ENCODE data around the gene CHST11.

The CHST11 gene

GRCh38 chr12:104529130-104529874 lies 72.6 kb downstream of the CHST11 start:
- Histone ChIP-seq H3K4me3 (ENCODE audit: insufficient read depth, low read length, poor library complexity, severe bottlenecking) (no peak overlapping the region), H3K36me3 (ENCODE audit: low read length) (no peaks in the 10 kb centered on the region), H3F3A (ENCODE audit: insufficient read depth) (no peaks in the 10 kb centered on the region), H3K9ac (ENCODE audit: low read length) (no peak overlapping the region), H2AFZ (ENCODE audit: low read depth, low read length, severe bottlenecking) (no peak overlapping the region), H4K20me1 (ENCODE audit: low read depth, low read length) (no peaks in the 10 kb centered on the region), H3K9me3 (ENCODE audit: insufficient read depth, low read length) (no peaks in the 10 kb centered on the region), H3K4me2 (ENCODE audit: low read depth, low read length, poor library complexity, severe bottlenecking) (no peak overlapping the region), H3K27ac (ENCODE audit: low read depth, low read length) (no peak overlapping the region), H3K9me2 (replicated peaks; ENCODE audit: insufficient read depth, low read length) (no peaks in the 10 kb centered on the region), H3K79me2 (ENCODE audit: insufficient read depth, low read length) (no peaks in the 10 kb centered on the region), H3K27me3 (ENCODE audit: low read length) (no peaks in the 10 kb centered on the region)
- no peak for TF ChIP-seq CTCF (IDR thresholded peaks at IDR 0.05; ENCODE audit: insufficient read depth, low read length, poor library complexity, severe bottlenecking)

GRCh38 chr12:104532636-104533035 lies 75.9 kb downstream of the CHST11 start:
- Histone ChIP-seq H3K9ac (ENCODE audit: low read length) (no peak overlapping the region), H3K79me2 (ENCODE audit: insufficient read depth, low read length) (no peaks in the 10 kb centered on the region), H3K27ac (ENCODE audit: low read depth, low read length) (no peak overlapping the region), H4K20me1 (ENCODE audit: low read depth, low read length) (no peaks in the 10 kb centered on the region), H2AFZ (ENCODE audit: low read depth, low read length, severe bottlenecking) (no peak overlapping the region), H3K9me3 (ENCODE audit: insufficient read depth, low read length) (no peaks in the 10 kb centered on the region), H3K36me3 (ENCODE audit: low read length) (no peaks in the 10 kb centered on the region), H3K4me3 (ENCODE audit: insufficient read depth, low read length, poor library complexity, severe bottlenecking) (no peak overlapping the region), H3F3A (ENCODE audit: insufficient read depth) (no peaks in the 10 kb centered on the region), H3K9me2 (replicated peaks; ENCODE audit: insufficient read depth, low read length) (no peaks in the 10 kb centered on the region), H3K27me3 (ENCODE audit: low read length) (no peaks in the 10 kb centered on the region), H3K4me2 (ENCODE audit: low read depth, low read length, poor library complexity, severe bottlenecking) (no peak overlapping the region)
- TF ChIP-seq EZH2phosphoT487 (conservative IDR thresholded peaks at IDR 0.05; ENCODE audit: low read length) (no peak), CTCF (IDR thresholded peaks at IDR 0.05; ENCODE audit: insufficient read depth, low read length, poor library complexity, severe bottlenecking) (no peak)

- no peak overlapping the region for H3K4me3 ChIP-seq (ENCODE audit: insufficient read depth, low read length, poor library complexity, severe bottlenecking)
- no peaks in the 10 kb centered on the region for H3K9me3 ChIP-seq (ENCODE audit: insufficient read depth, low read length)
- no peaks in the 10 kb centered on the region for H4K20me1 ChIP-seq (ENCODE audit: low read depth, low read length)
- H3K27ac ChIP-seq (ENCODE audit: low read depth, low read length) = no peak overlapping the region
- no peak overlapping the region for H3K4me2 ChIP-seq (ENCODE audit: low read depth, low read length, poor library complexity, severe bottlenecking)
- no peaks in the 10 kb centered on the region for H3K27me3 ChIP-seq (ENCODE audit: low read length)
- H3F3A ChIP-seq (ENCODE audit: insufficient read depth) = no peaks in the 10 kb centered on the region
- TF ChIP-seq EZH2phosphoT487 (conservative IDR thresholded peaks at IDR 0.05; ENCODE audit: low read length) (no peak), CTCF (IDR thresholded peaks at IDR 0.05; ENCODE audit: insufficient read depth, low read length, poor library complexity, severe bottlenecking) (no peak)
- H3K36me3 ChIP-seq (ENCODE audit: low read length) = no peaks in the 10 kb centered on the region
- H2AFZ ChIP-seq (ENCODE audit: low read depth, low read length, severe bottlenecking) = no peak overlapping the region
- no peaks in the 10 kb centered on the region for H3K79me2 ChIP-seq (ENCODE audit: insufficient read depth, low read length)
- H3K9ac ChIP-seq (ENCODE audit: low read length) = no peak overlapping the region
- no peaks in the 10 kb centered on the region for H3K9me2 ChIP-seq (replicated peaks; ENCODE audit: insufficient read depth, low read length)
Observed at GRCh38 chr12:104533134-104533533, 76.4 kb downstream of the CHST11 start.
